Spleen (tissue), 11 donors: Measurements from ENCODE around the gene NAGLU. TPM values are rescaled to one million over a fixed set of nuclear protein-coding genes. Genes with fewer than 3 reads are reported as not detected.
"Not testable (repeated sequence)": the region's sequence is repeated elsewhere in the genome, so short reads cannot be mapped to it uniquely, and the experiment has no call there.

Source experiments
- DNase-seq: peaks from one replicate; pipeline ENCODE4 v3.0.0-alpha.2; 2020
- H3K27ac ChIP-seq, 8 donors: fragments of 200-600 bp; sonication (generic) in 7 of 8; 1 replicate in 4 of 8; 2 replicates in 4 of 8; pipeline versions ENCODE4 v1.5.0 to v1.8.0; 2016 to 2021; ENCODE audit warnings: inconsistent platforms in 4 of 8, mild to moderate bottlenecking in 4 of 8, moderate library complexity in 1 of 8
- H3K27me3 ChIP-seq, 7 donors: fragments of 200-600 bp; sonication (generic) in 6 of 7; replicated peaks in 1 of 7; 1 replicate in 4 of 7; 2 replicates in 3 of 7; pipeline versions ENCODE4 v1.5.0 to v1.8.0; 2016 to 2021; ENCODE audit warnings: inconsistent platforms in 3 of 7, mild to moderate bottlenecking in 1 of 7
- H3K36me3 ChIP-seq, 6 donors: fragments of 200-600 bp; sonication (generic) in 5 of 6; 1 replicate in 4 of 6; 2 replicates in 2 of 6; pipeline versions ENCODE4 v1.5.0 to v1.8.0; 2016 to 2021; ENCODE audit warnings: inconsistent platforms in 2 of 6
- H3K4me1 ChIP-seq, 6 donors: fragments of 200-600 bp; sonication (generic) in 5 of 6; 1 replicate in 3 of 6; 2 replicates in 3 of 6; pipeline versions ENCODE4 v1.5.0 to v1.8.0; 2016 to 2021; ENCODE audit warnings: inconsistent platforms in 3 of 6
- H3K4me3 ChIP-seq, 8 donors: fragments of 200-600 bp; sonication (generic) in 7 of 8; 1 replicate in 4 of 8; 2 replicates in 4 of 8; pipeline versions ENCODE4 v1.5.0 to v1.8.0; 2016 to 2021; ENCODE audit warnings: inconsistent platforms in 4 of 8, mild to moderate bottlenecking in 4 of 8, moderate library complexity in 2 of 8
- H3K9me3 ChIP-seq, 8 donors: fragments of 200-600 bp; sonication (generic) in 7 of 8; 1 replicate in 4 of 8; 2 replicates in 4 of 8; pipeline versions ENCODE4 v1.5.0 to v1.8.0; 2016 to 2021; ENCODE audit warnings: inconsistent platforms in 4 of 8
- CTCF ChIP-seq, 11 experiments: fragments of 200-600 bp in 7 of 11; fragments of 450-650 bp in 4 of 11; sonication (generic) in 4 of 11; IDR thresholded peaks in 8 of 11; conservative IDR thresholded peaks in 3 of 11; 1 replicate in 7 of 11; 2 replicates in 4 of 11; pipeline versions ENCODE4 v1.4.0 to v1.8.0; 2016 to 2021; ENCODE audit warnings: antibody characterized with exemption in 11 of 11, inconsistent platforms in 4 of 11, mild to moderate bottlenecking in 1 of 11
- POLR2A ChIP-seq, 3 donors: fragments of 450-650 bp; IDR thresholded peaks; one replicate each; pipeline ENCODE4 v1.5.1; 2017; ENCODE audit warnings: antibody characterized with exemption in 3 of 3, mild to moderate bottlenecking in 1 of 3
- POLR2AphosphoS5 ChIP-seq, 3 donors: sonication (generic); formaldehyde crosslinking; IDR thresholded peaks; one replicate each; pipeline ENCODE4 v1.5.1; 2017; ENCODE audit warnings: antibody characterized with exemption in 3 of 3
- WGBS, 5 donors: extraction: QIAGEN DNeasy Blood & Tissue Kit in 3 of 5; methylation state at CpG; one replicate each; pipeline versions ENCODE4 v1.1.5 to v1.1.7; 2013 to 2018; 5-methylcytosine and 5-hydroxymethylcytosine counted together
- intact Hi-C: fragments of 100-400 bp; cut with DNase I; formaldehyde crosslinking; loops from one replicate; pipeline ENCODE4 v1.15.0; 2023; ENCODE audit warnings: low total_unique reads
- polyA plus RNA-seq, 3 donors: library from polyadenylated mRNA; stranded (reverse); fragments of 200-250 nt; gene quantifications; one replicate each; pipeline ENCODE4 v1.2.1, GENCODE V29; 2013
- total RNA-seq, 7 donors: library from RNA; depleted of rRNA in 3 of 7; stranded (reverse); fragments of >200 nt in 3 of 7; fragmentation: NEBNext Ultra II Directional in 4 of 7; extraction: Animal tissue kit (Norgen Biotek cat#: 25700) in 4 of 7; gene quantifications; one replicate each; pipeline versions ENCODE4 v1.1.0 to v1.2.1, GENCODE V29; 2016 to 2021
- donor health status: healthy with polysubstance abuse.
- donor health status: DM: no; HTN: no; CAD: no; lungs with moderate emphysema.
- donor health status: DM: no; HTN: no; CAD: no.
- donor health status: Bipolar disorder and iron deficiency.
- donor health status: healthy.
- donor health status: DM: no; HTN: no; CAD: no.
- donor health status: DM: yes; HTN: yes; CAD: no.

The NAGLU gene
- total and polyA plus RNA-seq, 10 donors = 27.3 to 61.0 (median 49.3) TPM

- WGBS, 5 donors = 22 to 27% (median 24%) methylated on average over 4 of the region's 4 CpGs
Observed at GRCh38 chr17:42555122-42555622, 19.1 kb downstream of the NAGLU start.

GRCh38 chr17:42555961-42556617 is 20.0 kb downstream of the NAGLU start:
- H3K9me3 ChIP-seq, intact Hi-C loops, DNase-seq, H3K27me3 ChIP-seq: not testable (repeated sequence)
- peak overlapping the region in 1 of 8 donors; percentile 98 for H3K27ac ChIP-seq
- 56 to 94% (median 71%) methylated on average over 4 to 5 of the region's 5 CpGs for WGBS, 5 donors
- H3K4me1 ChIP-seq = peaks cover 7 to 53% (median 31%) of the 10 kb centered on the region in 6 donors
- peak overlapping the region in 1 of 8 donors; percentile 94 for H3K4me3 ChIP-seq
- peaks cover 0 to 12% (median 0%) of the 10 kb centered on the region in 6 donors for H3K36me3 ChIP-seq

More at GRCh38 chr17:42555122-42555622, 19.1 kb downstream of the NAGLU start:
- H3K4me1 ChIP-seq = peaks cover 7 to 47% (median 31%) of the 10 kb centered on the region in 6 donors
- peak overlapping the region; percentile 60 to 94 (median 72) for H3K4me3 ChIP-seq
- no peaks in the 10 kb centered on the region for H3K27me3 ChIP-seq
- intact Hi-C loops = no loop called here
- peaks cover 0 to 12% (median 0%) of the 10 kb centered on the region in 6 donors for H3K36me3 ChIP-seq
- no peak for DNase-seq
- H3K9me3 ChIP-seq = no peaks in the 10 kb centered on the region
- H3K27ac ChIP-seq = peak overlapping the region; percentile 87 to 98 (median 91)
- no peak for TF ChIP-seq POLR2A (IDR thresholded peaks at IDR 0.05)
- TF ChIP-seq POLR2AphosphoS5 (IDR thresholded peaks at IDR 0.05) = no peak
- no peak for TF ChIP-seq CTCF (IDR thresholded peaks at IDR 0.05 in 8 of 11, conservative IDR thresholded peaks at IDR 0.05 in 3 of 11)

GRCh38 chr17:42559075-42559474 is 23.0 kb downstream of the NAGLU start:
- intact Hi-C loops = no loop called here
- Histone ChIP-seq H3K27me3 (no peaks in the 10 kb centered on the region), H3K36me3 (peaks cover 0 to 9% (median 0%) of the 10 kb centered on the region in 6 donors), H3K4me1 (peaks cover 28 to 63% (median 37%) of the 10 kb centered on the region in 6 donors), H3K27ac (no peak overlapping the region), H3K9me3 (no peaks in the 10 kb centered on the region), H3K4me3 (no peak overlapping the region)
- 84 to 92% (median 88%) methylated on average over 6 of the region's 6 CpGs for WGBS, 5 donors
- TF ChIP-seq CTCF (IDR thresholded peaks at IDR 0.05 in 8 of 11, conservative IDR thresholded peaks at IDR 0.05 in 3 of 11) = no peak
- no peak for TF ChIP-seq POLR2A (IDR thresholded peaks at IDR 0.05)
- TF ChIP-seq POLR2AphosphoS5 (IDR thresholded peaks at IDR 0.05) = no peak
- DNase-seq = no peak

GRCh38 chr17:42560246-42560645 is 24.2 kb downstream of the NAGLU start:
- intact Hi-C loops = no loop called here
- Histone ChIP-seq H3K27ac (no peak overlapping the region), H3K36me3 (peaks cover 0 to 21% (median 11%) of the 10 kb centered on the region in 6 donors), H3K9me3 (no peaks in the 10 kb centered on the region), H3K4me1 (peaks cover 26 to 65% (median 37%) of the 10 kb centered on the region in 6 donors), H3K4me3 (no peak overlapping the region), H3K27me3 (no peaks in the 10 kb centered on the region)
- WGBS, 5 donors = 87 to 95% (median 94%) methylated on average over 3 of the region's 3 CpGs
- DNase-seq = no peak
- TF ChIP-seq CTCF (IDR thresholded peaks at IDR 0.05 in 8 of 11, conservative IDR thresholded peaks at IDR 0.05 in 3 of 11) = no peak
- no peak for TF ChIP-seq POLR2A (IDR thresholded peaks at IDR 0.05)
- no peak for TF ChIP-seq POLR2AphosphoS5 (IDR thresholded peaks at IDR 0.05)
